OCI-LY3 (cell line): ENCODE results near the gene TAPT1.

Source experiments
- H2AFZ ChIP-seq: fragments of 200-600, 300-600 bp; shearing (Covaris generic); 2 replicates; pipeline ENCODE4 v1.6.0; 2014; ENCODE audit warnings: antibody characterized with exemption, low read depth, low read length
- H3K27ac ChIP-seq: fragments of 200-600, 300-600 bp; sonication (generic); 2 replicates; pipeline ENCODE4 v1.5.1; 2014; ENCODE audit warnings: mild to moderate bottlenecking, low read length, moderate library complexity, mixed read lengths
- H3K27me3 ChIP-seq: fragments of 200-600, 300-600 bp; sonication (generic); 2 replicates; pipeline ENCODE4 v1.6.1; 2014; ENCODE audit warnings: low read depth, low read length, mixed read lengths
- H3K36me3 ChIP-seq: fragments of 200-600, 300-600 bp; sonication (generic); replicated peaks from 2 replicates; pipeline ENCODE3; 2014; ENCODE audit warnings: low read depth, low read length, mixed read lengths
- H3K4me1 ChIP-seq: fragments of 300-600, 200-600 bp; sonication (generic); 2 replicates; pipeline ENCODE4 v1.6.1; 2014; ENCODE audit warnings: low read length, mixed read lengths
- H3K4me2 ChIP-seq: fragments of 200-600, 300-600 bp; sonication (generic); 2 replicates; pipeline ENCODE4 v1.6.1; 2014; ENCODE audit warnings: low read length, mixed read lengths
- H3K4me3 ChIP-seq: fragments of 300-600, 200-600 bp; sonication (generic); 2 replicates; pipeline ENCODE4 v1.5.1; 2014; ENCODE audit warnings: antibody characterized with exemption, mild to moderate bottlenecking, low read length, moderate library complexity
- H3K79me2 ChIP-seq: fragments of 300-600, 200-600 bp; shearing (Covaris generic); 2 replicates; pipeline ENCODE4 v1.6.1; 2014; ENCODE audit warnings: mild to moderate bottlenecking, low read length, mixed read lengths
- H3K9ac ChIP-seq: fragments of 300-600, 200-600 bp; shearing (Covaris generic); 2 replicates; pipeline ENCODE4 v1.6.0; 2014; ENCODE audit warnings: mild to moderate bottlenecking, low read length, moderate library complexity
- H3K9me3 ChIP-seq: fragments of 200-600, 300-600 bp; shearing (Covaris generic); 2 replicates; pipeline ENCODE4 v1.6.1; 2014; ENCODE audit warnings: low read length, mixed read lengths; ENCODE audit not compliant: insufficient read depth
- H4K20me1 ChIP-seq: fragments of 200-600, 300-600 bp; sonication (generic); 2 replicates; pipeline ENCODE4 v1.6.1; 2016; ENCODE audit warnings: low read length, mixed read lengths; ENCODE audit not compliant: insufficient read depth
- CTCF ChIP-seq: fragments of 200-600, 300-600 bp; sonication (generic); IDR thresholded peaks from 2 replicates; pipeline ENCODE4 v1.5.1; 2014; ENCODE audit warnings: antibody characterized with exemption, low read length, low read depth
- EZH2phosphoT487 ChIP-seq: fragments of 200-600 bp; shearing (Covaris generic); IDR thresholded peaks from 2 replicates; pipeline ENCODE4 v1.6.1; 2018; ENCODE audit warnings: antibody characterized with exemption, mixed run types, low read depth

The TAPT1 gene

GRCh38 chr4:16168144-16168543, 58.1 kb downstream of the TAPT1 start:
- Histone ChIP-seq H2AFZ (no peak overlapping the region), H3K9me3 (no peaks in the 10 kb centered on the region), H3K27ac (no peak overlapping the region), H3K79me2 (no peaks in the 10 kb centered on the region), H3K4me3 (no peak overlapping the region), H3K36me3 (peaks cover 5% of the 10 kb centered on the region), H3K4me1 (peaks cover 9% of the 10 kb centered on the region; the same call in 1 of the 2 replicates), H4K20me1 (no peaks in the 10 kb centered on the region), H3K9ac (no peak overlapping the region), H3K27me3 (no peaks in the 10 kb centered on the region), H3K4me2 (no peak overlapping the region)
- no peak for TF ChIP-seq CTCF
- no peak for TF ChIP-seq EZH2phosphoT487

DNA sequence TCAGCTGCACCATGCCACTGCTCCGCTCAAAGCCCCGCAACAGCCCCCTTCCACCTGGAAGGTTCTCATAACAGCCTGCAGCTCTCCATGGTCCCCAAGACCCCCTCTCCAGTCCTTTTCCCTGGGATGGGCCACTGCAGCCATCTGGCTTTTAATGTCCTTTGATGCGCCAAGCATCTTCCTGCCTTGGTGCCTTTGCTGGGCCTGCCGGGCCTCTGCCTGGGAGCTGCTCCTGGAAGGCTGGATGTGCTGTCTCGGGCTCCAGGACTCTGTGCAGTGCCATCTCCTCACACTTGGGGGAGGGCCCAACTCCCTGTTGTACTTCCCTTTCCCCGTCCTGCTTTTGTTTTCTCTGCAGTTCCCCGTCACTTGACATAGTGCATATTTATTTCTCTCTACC, 60.3 kb downstream of the TAPT1 start:
- H3K36me3 ChIP-seq: peaks cover 5% of the 10 kb centered on the region
- H3K9ac ChIP-seq: no peak overlapping the region
- no peaks in the 10 kb centered on the region for H4K20me1 ChIP-seq
- H3K27me3 ChIP-seq: no peaks in the 10 kb centered on the region
- H3K4me1 ChIP-seq: no peaks in the 10 kb centered on the region
- no peak overlapping the region for H3K4me2 ChIP-seq
- no peak overlapping the region for H3K4me3 ChIP-seq
- H3K79me2 ChIP-seq: no peaks in the 10 kb centered on the region
- H3K27ac ChIP-seq: no peak overlapping the region
- no peak overlapping the region for H2AFZ ChIP-seq
- no peaks in the 10 kb centered on the region for H3K9me3 ChIP-seq
- TF ChIP-seq CTCF (no peak), EZH2phosphoT487 (no peak)

- H3K4me1 ChIP-seq: no peaks in the 10 kb centered on the region
- H3K9me3 ChIP-seq: no peaks in the 10 kb centered on the region
- no peak overlapping the region for H3K27ac ChIP-seq
- H3K36me3 ChIP-seq: peaks cover 5% of the 10 kb centered on the region
- H4K20me1 ChIP-seq: no peaks in the 10 kb centered on the region
- H3K4me2 ChIP-seq: no peak overlapping the region
- TF ChIP-seq CTCF: no peak
- no peak for TF ChIP-seq EZH2phosphoT487
- no peak overlapping the region for H3K4me3 ChIP-seq
- H3K9ac ChIP-seq: no peak overlapping the region
- H3K79me2 ChIP-seq: no peaks in the 10 kb centered on the region
- H3K27me3 ChIP-seq: no peaks in the 10 kb centered on the region
- no peak overlapping the region for H2AFZ ChIP-seq
Measured at GRCh38 chr4:16162891-16163290, 63.4 kb downstream of the TAPT1 start.

DNA sequence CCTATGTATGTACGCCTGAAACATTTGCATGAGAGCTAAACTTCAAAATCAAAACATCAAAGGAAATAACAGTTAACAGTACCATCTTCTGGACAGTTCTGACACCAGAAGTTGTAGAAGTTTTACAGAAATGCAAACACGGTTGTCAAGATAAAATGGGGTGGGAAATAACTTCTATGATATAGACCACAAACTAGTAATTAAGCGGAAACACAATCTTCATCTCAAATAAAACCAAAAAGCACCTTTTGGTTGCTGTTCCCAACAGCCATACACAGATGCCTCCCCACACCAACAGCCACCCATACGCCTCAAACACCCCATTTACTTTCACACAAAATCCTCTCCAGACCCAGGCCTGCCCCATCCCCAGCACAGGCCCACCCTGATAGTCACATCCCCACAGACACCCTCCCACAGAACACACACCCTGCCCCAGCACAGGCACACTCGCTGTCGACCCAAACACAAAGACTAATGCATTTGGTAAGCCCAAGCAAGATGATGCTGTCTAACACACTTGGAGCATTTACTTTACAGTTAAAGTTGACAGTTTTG, 64.3 kb downstream of the TAPT1 start:
- peaks cover 5% of the 10 kb centered on the region for H3K36me3 ChIP-seq
- H2AFZ ChIP-seq: no peak overlapping the region
- H3K4me2 ChIP-seq: no peak overlapping the region
- H3K4me3 ChIP-seq: no peak overlapping the region
- no peaks in the 10 kb centered on the region for H4K20me1 ChIP-seq
- no peaks in the 10 kb centered on the region for H3K79me2 ChIP-seq
- H3K9ac ChIP-seq: no peak overlapping the region
- no peaks in the 10 kb centered on the region for H3K27me3 ChIP-seq
- H3K4me1 ChIP-seq: no peaks in the 10 kb centered on the region
- H3K9me3 ChIP-seq: no peaks in the 10 kb centered on the region
- TF ChIP-seq CTCF (no peak), EZH2phosphoT487 (no peak)
- H3K27ac ChIP-seq: no peak overlapping the region
